Islet of Langerhans (tissue), 1 donor: Measurements from ENCODE around the gene BGN.

Experiments
- FAIRE-seq: peaks from one replicate; lab custom pipeline; 2011; peaks lifted over from hg19 to GRCh38; lab: Jason Lieb, UNC

Gene BGN

GRCh38 chrX:153507484-153508178 is 12.9 kb downstream of the BGN start:
- no peak for FAIRE-seq

- no peak for FAIRE-seq
These were observed 14.8 kb downstream of the BGN start for GRCh38 chrX:153509592-153509991.

GRCh38 chrX:153510383-153510782 is 15.6 kb downstream of the BGN start:
- FAIRE-seq: no peak

GRCh38 chrX:153511784-153512500 is 17.2 kb downstream of the BGN start:
- no peak for FAIRE-seq

- FAIRE-seq: no peak
These were observed 17.7 kb downstream of the BGN start for GRCh38 chrX:153512501-153512893.

GRCh38 chrX:153513265-153513664 is 18.5 kb downstream of the BGN start:
- no peak for FAIRE-seq

- FAIRE-seq: no peak
These were observed 19.5 kb downstream of the BGN start for GRCh38 chrX:153514259-153514658.

GRCh38 chrX:153515435-153515834 is 20.7 kb downstream of the BGN start:
- FAIRE-seq: no peak

GRCh38 chrX:153516073-153516472 is 21.3 kb downstream of the BGN start:
- FAIRE-seq: no peak

GRCh38 chrX:153517423-153517822 is 22.6 kb downstream of the BGN start, which contains the start of gene ATP2B3:
Gene ATP2B3, plus strand, starts transcription at chrX:153517642. Its CDS starts 18,606 bp downstream, at chrX:153536248.
- no peak for FAIRE-seq

- FAIRE-seq: no peak
These were observed 23.4 kb downstream of the BGN start for GRCh38 chrX:153517946-153518834.

GRCh38 chrX:153519569-153520286 is 24.9 kb downstream of the BGN start:
- no peak for FAIRE-seq

GRCh38 chrX:153520287-153520917 is 25.6 kb downstream of the BGN start:
- FAIRE-seq: no peak

GRCh38 chrX:153521034-153521433 is 26.3 kb downstream of the BGN start:
- FAIRE-seq: no peak

GRCh38 chrX:153522259-153522658 is 27.5 kb downstream of the BGN start:
- no peak for FAIRE-seq

- no peak for FAIRE-seq
These were observed 28.5 kb downstream of the BGN start for GRCh38 chrX:153523269-153523668.

- no peak for FAIRE-seq
These were observed 29.5 kb downstream of the BGN start for GRCh38 chrX:153524234-153524633.

- no peak for FAIRE-seq
These were observed 30.7 kb downstream of the BGN start for GRCh38 chrX:153525451-153525850.

- no peak for FAIRE-seq
These were observed 31.3 kb downstream of the BGN start for GRCh38 chrX:153526042-153526441.

GRCh38 chrX:153526801-153527200 is 32.0 kb downstream of the BGN start:
- no peak for FAIRE-seq

GRCh38 chrX:153527208-153527607 is 32.4 kb downstream of the BGN start:
- no peak for FAIRE-seq
